Astrocyte (in vitro differentiated cells and primary cell): Measurements from ENCODE around the gene CNNM2.

Experiments
- EZH2 ChIP-seq: IDR thresholded peaks from 2 replicates; pipeline ENCODE4 v1.6.1; 2012; ENCODE audit warnings: mild to moderate bottlenecking, low read length, inconsistent platforms; ENCODE audit not compliant: insufficient read depth
- TF ChIP-seq, protein P1 (sequence below): IDR thresholded peaks from 2 replicates; pipeline ENCODE4 v1.5.1; 2011; ENCODE audit warnings: low read depth, mild to moderate bottlenecking, inconsistent platforms, low read length, moderate library complexity; ENCODE audit not compliant: insufficient read depth

DNA sequence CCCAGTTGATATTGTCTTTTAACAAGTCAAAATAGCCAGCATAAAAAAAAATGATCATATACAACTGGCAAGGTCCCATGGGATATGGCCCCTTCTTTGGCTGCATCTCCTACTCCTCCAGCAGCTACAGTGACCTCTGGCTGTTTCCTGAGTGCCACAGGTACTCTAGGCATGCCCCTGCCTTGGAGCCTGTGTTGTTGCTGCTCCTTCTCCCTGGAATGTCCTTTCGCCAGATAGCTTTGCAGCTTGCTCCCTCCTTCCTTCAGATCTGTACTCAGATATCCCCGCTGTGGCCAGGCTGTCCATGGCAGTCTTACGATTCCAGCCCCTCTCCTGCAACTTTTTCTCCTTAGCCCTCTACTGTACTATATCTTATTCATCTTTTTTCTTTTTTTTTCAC lies 23.3 kb downstream of the CNNM2 start:
- no peak for TF ChIP-seq EZH2
- TF ChIP-seq, protein P1, sequence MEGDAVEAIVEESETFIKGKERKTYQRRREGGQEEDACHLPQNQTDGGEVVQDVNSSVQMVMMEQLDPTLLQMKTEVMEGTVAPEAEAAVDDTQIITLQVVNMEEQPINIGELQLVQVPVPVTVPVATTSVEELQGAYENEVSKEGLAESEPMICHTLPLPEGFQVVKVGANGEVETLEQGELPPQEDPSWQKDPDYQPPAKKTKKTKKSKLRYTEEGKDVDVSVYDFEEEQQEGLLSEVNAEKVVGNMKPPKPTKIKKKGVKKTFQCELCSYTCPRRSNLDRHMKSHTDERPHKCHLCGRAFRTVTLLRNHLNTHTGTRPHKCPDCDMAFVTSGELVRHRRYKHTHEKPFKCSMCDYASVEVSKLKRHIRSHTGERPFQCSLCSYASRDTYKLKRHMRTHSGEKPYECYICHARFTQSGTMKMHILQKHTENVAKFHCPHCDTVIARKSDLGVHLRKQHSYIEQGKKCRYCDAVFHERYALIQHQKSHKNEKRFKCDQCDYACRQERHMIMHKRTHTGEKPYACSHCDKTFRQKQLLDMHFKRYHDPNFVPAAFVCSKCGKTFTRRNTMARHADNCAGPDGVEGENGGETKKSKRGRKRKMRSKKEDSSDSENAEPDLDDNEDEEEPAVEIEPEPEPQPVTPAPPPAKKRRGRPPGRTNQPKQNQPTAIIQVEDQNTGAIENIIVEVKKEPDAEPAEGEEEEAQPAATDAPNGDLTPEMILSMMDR = no peak
